GM12874 (cell line): Measurements from ENCODE around the gene PARPBP.

ENCODE experiments used
- TF ChIP-seq, protein P1 (sequence below): IDR thresholded peaks from 2 replicates; pipeline ENCODE4 v1.5.1; 2011; ENCODE audit warnings: low read depth, mild to moderate bottlenecking, control low read depth, low read length, moderate library complexity; ENCODE audit not compliant: insufficient read depth

Gene PARPBP

DNA sequence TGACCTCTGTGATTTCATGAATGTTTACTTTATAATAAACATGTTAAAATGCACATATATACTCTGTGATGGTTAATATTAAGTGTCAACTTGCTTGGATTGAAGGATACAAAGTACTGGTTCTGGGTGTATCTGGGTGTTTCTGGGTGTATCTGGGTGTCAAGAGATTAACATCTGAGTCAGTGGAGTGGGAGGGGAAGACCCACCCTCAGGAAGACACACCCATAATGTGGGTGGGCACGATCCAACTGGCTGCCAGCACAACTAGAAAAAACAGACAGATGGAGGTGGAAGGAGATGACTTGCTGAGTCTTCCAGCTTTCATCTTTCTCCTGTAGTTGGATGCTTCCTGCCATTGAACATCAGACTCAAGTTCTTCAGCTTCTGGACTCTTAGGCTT lies 12.0 kb upstream of the PARPBP start:
- TF ChIP-seq, protein P1, sequence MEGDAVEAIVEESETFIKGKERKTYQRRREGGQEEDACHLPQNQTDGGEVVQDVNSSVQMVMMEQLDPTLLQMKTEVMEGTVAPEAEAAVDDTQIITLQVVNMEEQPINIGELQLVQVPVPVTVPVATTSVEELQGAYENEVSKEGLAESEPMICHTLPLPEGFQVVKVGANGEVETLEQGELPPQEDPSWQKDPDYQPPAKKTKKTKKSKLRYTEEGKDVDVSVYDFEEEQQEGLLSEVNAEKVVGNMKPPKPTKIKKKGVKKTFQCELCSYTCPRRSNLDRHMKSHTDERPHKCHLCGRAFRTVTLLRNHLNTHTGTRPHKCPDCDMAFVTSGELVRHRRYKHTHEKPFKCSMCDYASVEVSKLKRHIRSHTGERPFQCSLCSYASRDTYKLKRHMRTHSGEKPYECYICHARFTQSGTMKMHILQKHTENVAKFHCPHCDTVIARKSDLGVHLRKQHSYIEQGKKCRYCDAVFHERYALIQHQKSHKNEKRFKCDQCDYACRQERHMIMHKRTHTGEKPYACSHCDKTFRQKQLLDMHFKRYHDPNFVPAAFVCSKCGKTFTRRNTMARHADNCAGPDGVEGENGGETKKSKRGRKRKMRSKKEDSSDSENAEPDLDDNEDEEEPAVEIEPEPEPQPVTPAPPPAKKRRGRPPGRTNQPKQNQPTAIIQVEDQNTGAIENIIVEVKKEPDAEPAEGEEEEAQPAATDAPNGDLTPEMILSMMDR, result no peak

DNA sequence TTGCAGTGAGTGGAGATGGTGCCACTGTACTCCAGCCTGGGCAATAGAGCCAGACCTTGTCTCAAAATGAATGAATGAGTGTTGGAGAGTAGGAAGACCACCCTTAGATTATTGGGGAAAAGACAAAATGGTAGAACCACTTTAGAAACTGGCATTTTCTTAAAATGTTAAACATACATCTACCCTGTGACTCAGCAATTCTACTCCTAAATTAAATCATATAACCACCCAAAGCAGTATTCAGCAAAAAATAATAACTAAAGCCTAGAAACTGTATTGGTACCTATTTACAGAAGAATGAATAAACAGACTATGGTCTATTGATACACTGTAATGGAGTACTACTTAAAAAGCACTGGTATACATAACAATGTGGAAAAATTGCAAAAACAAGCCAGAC lies 9.2 kb upstream of the PARPBP start:
- TF ChIP-seq, protein P1, result no peak

DNA sequence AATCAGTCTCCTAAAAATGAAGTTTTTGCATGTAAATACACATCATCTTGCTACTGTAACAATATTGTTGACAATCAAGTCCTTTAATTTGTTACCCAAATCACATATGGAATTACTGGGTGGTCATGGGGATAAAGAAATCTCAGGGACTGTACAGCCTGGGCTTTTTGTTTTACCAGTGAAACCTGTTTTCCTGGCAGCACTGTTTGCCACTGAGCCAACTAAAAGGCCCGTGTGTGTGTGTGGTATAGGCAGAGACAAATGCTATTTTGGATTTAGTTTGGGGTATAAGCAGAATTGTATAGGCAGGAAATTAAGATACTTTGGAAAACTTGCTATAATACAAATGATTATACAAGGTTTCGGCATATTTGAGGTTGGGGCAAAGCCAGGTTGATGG lies 5.8 kb upstream of the PARPBP start:
- TF ChIP-seq, protein P1, result no peak

DNA sequence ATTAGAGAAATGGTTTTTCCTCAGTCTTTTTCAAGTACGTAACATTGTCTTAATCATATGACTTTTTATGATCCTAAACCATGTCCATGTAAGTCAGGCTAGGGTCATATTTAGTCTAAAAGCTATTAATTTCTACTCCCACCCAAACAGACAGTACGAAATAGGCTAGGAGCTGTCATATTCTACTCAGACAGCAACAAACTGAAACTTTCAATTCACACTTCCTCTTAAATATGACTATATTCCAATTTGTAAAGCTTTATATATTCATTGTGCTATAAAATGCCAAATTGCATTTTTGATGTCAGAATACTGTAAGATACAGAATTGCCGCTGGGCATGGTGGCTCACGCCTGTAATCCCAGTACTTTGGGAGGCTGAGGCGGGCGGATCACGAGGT lies 3.6 kb upstream of the PARPBP start:
- TF ChIP-seq, protein P1, result no peak

DNA sequence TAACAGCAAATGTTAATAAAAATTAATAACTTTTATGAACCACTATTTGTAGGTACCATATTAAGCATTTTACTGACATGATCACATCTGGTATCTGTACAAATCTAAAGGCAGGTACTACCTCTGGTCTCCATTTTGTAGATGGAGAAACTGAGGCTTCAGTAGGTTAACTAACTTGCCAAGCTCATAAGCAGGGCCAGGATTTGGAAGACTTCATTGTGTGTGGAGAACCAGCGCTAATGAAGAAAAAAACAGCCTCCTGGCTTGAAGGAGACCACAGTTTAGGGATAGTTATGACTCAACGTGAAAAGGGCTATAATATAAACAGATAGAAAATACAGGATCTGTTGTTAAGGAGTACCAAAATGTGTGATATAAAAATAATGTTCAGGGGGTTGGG lies 1.1 kb upstream of the PARPBP start:
- TF ChIP-seq, protein P1, result no peak

DNA sequence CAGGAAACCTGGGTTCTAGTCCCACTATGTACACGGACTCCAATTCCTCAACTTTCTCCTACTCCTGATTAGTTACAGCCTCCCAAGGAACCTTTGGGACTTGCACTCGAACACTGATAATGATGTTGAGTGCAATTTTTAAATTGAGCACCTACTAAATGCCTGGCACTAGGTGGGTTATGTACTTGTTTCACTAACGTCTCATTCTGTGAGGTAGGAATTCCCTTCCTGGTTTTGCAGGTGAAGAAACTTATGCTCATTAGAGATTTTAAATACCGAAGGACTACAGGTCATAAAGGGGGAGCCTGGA lies 536 bp downstream of the PARPBP start:
- TF ChIP-seq, protein P1, result no peak

DNA sequence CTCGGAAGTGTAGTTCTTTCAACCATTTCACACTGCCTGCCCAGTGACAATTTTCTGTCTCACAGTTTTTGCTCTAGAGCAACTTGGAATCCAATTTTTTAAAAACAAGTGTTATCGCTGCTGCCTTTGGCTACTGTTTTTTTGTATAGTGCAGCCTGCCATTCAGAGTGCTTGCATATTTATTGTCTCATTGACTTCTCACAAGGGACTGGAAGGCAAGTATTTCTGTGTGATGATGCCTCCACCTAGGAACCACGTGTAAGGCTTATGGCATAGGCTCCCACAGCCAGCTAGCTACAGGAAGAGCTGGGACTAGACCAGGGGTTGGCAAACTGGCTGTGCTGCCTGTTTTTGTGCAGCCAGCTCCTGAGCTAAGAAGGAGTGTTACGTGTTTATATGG lies 903 bp downstream of the PARPBP start:
- TF ChIP-seq, protein P1, result no peak

DNA sequence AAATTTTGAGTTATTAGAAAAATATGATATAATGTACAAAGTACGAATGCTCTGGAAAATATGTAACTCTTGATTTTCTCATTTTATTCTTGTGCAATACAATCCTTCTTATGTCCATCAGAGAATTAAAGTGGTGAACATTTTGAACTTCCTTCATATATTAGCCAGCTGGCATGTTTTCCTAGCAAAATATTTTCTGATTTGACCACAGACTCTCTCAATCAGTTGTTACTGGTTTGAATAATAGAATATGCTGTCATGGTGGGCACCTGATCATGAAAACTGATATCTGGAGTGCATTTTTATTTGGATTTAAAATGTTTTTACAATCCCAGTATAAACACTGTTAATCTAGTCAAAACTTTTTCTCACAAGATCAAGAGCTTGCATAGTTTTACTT lies 24.2 kb downstream of the PARPBP start:
- TF ChIP-seq, protein P1, result no peak
